Adrenal gland (tissue), 12 donors: ENCODE data around the gene GATC. TPM values are rescaled to one million over a fixed set of nuclear protein-coding genes. Genes with fewer than 3 reads are reported as not detected.

ENCODE experiments used
- DNase-seq, 7 donors: peaks; one replicate each; pipeline ENCODE4 v3.0.0-alpha.2; 2019 to 2020
- H3K27ac ChIP-seq, 5 donors: fragments of 200-600 bp; sonication (generic) in 4 of 5; 1 replicate in 3 of 5; 2 replicates in 2 of 5; pipeline versions ENCODE4 v1.5.1 to v1.8.0; 2016 to 2020; ENCODE audit warnings: mild to moderate bottlenecking in 1 of 5
- H3K27me3 ChIP-seq: fragments of 200-600 bp; 2 replicates; pipeline ENCODE4 v1.8.0; 2021
- H3K36me3 ChIP-seq, 2 donors: fragments of 200-600 bp; replicated peaks in 1 of 2; 1 replicate in 1 of 2; 2 replicates in 1 of 2; pipeline versions ENCODE4 v1.5.1 to v1.8.0; 2018 to 2022
- H3K4me1 ChIP-seq, 2 donors: fragments of 200-600 bp; replicated peaks in 1 of 2; 1 replicate in 1 of 2; 2 replicates in 1 of 2; pipeline versions ENCODE4 v1.5.1 to v1.8.0; 2018 to 2021
- H3K4me3 ChIP-seq, 4 donors: fragments of 200-600 bp; sonication (generic) in 3 of 4; one replicate each; pipeline ENCODE4 v1.5.1; 2016 to 2018
- H3K9me3 ChIP-seq, 3 donors: fragments of 200-600 bp; sonication (generic) in 1 of 3; replicated peaks in 1 of 3; 1 replicate in 2 of 3; 2 replicates in 1 of 3; pipeline versions ENCODE4 v1.5.1 to v1.8.0; 2016 to 2021
- CTCF ChIP-seq, 6 experiments: fragments of 450-650 bp in 4 of 6; fragments of 200-600 bp in 2 of 6; sonication (generic) in 1 of 6; IDR thresholded peaks; 1 replicate in 5 of 6; 2 replicates in 1 of 6; pipeline versions ENCODE4 v1.5.1 to v1.8.0; 2016 to 2021; ENCODE audit warnings: antibody characterized with exemption in 6 of 6, mild to moderate bottlenecking in 2 of 6, moderate library complexity in 1 of 6
- POLR2A ChIP-seq, 2 donors: fragments of 450-650 bp; IDR thresholded peaks; one replicate each; pipeline ENCODE4 v1.6.1; 2017; ENCODE audit warnings: antibody characterized with exemption in 2 of 2, mild to moderate bottlenecking in 2 of 2, moderate library complexity in 1 of 2
- WGBS, 4 donors: extraction: QIAGEN DNeasy Blood & Tissue Kit in 2 of 4; methylation state at CpG; one replicate each; pipeline versions ENCODE4 v1.1.5 to v1.1.7; 2013 to 2017; 5-methylcytosine and 5-hydroxymethylcytosine counted together
- intact Hi-C, 2 donors: fragments of 100-400 bp; cut with DNase I; formaldehyde crosslinking; loops; one replicate each; pipeline versions ENCODE4 v1.14.1 to v1.15.0; 2022 to 2023
- polyA plus RNA-seq, 3 donors: library from polyadenylated mRNA; stranded (reverse); fragments of 200-250 nt in 2 of 3; fragments of 350-450 nt in 1 of 3; fragmentation: Illumina TruSeq in 1 of 3; extraction: RNeasy Lipid Tissue Mini Kit (QIAGEN cat#74804) in 1 of 3; gene quantifications; one replicate each; pipeline ENCODE4 v1.2.3, GENCODE V29; 2013 to 2014
- total RNA-seq, 9 donors: library from RNA; depleted of rRNA in 4 of 9; stranded (reverse); fragments of >200 nt in 4 of 9; fragments of 120-200 nt in 1 of 9; fragmentation: NEBNext Ultra II Directional in 1 of 9; extraction: Animal tissue kit (Norgen Biotek cat#: 25700) in 1 of 9; gene quantifications; one replicate each; pipeline versions ENCODE4 v1.1.0 to v1.2.4, GENCODE V29; 2013 to 2023
- donor health status: healthy with polysubstance abuse.
- donor health status: Bipolar disorder and iron deficiency.
- donor health status: DM: yes; HTN: yes; CAD: no.
- donor health status: DM: no; HTN: no; CAD: no.
- donor health status: DM: no; HTN: no; CAD: no.
- donor health status: DM: yes; HTN: yes; CAD: no.

The GATC gene
- total and polyA plus RNA-seq, 12 donors = 9.0 to 43.6 (median 30.2) TPM

GRCh38 chr12:120473807-120474615, 27.8 kb downstream of the GATC start:
- no peak for DNase-seq
- Histone ChIP-seq H3K4me1 (peaks cover 6 to 22% of the 10 kb centered on the region in 2 donors), H3K9me3 (no peaks in the 10 kb centered on the region), H3K27ac (peak overlapping the region in 1 of 5 donors; percentile 19), H3K36me3 (no peaks in the 10 kb centered on the region), H3K27me3 (no peaks in the 10 kb centered on the region), H3K4me3 (no peak overlapping the region)
- intact Hi-C loops = no loop called here
- TF ChIP-seq POLR2A (IDR thresholded peaks at IDR 0.05) = no peak
- TF ChIP-seq CTCF (IDR thresholded peaks at IDR 0.05) = no peak
- 71 to 81% (median 78%) methylated on average over 6 of the region's 6 CpGs for WGBS, 4 donors

DNA sequence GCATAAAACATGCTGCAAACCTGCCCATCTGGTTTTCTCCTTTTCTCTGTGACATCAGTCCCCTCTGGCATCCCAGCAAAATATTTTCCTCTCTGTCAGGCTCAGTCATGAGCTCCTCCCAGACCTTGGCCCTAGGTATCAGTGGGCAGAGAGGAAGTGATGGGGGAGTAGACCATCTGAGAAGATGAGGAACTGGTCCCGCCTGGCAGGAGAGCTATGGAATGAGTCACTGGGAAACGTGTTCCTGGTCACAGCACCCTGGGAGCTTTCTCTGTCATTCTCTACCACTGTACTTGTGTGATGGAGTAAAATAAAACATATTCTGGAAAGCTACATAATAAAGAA, 28.3 kb downstream of the GATC start:
- Histone ChIP-seq H3K36me3 (no peaks in the 10 kb centered on the region), H3K9me3 (no peaks in the 10 kb centered on the region), H3K27ac (peak overlapping the region in 1 of 5 donors; percentile 19), H3K4me1 (peaks cover 6 to 22% of the 10 kb centered on the region in 2 donors), H3K4me3 (no peak overlapping the region), H3K27me3 (no peaks in the 10 kb centered on the region)
- peak; percentile 42 to 78 (median 52) for DNase-seq
- TF ChIP-seq POLR2A (IDR thresholded peaks at IDR 0.05) (no peak), CTCF (IDR thresholded peaks at IDR 0.05) (no peak)
- 4 to 29% (median 15%) methylated on average over 2 of the region's 2 CpGs for WGBS, 4 donors
- intact Hi-C loops = no loop called here

- Histone ChIP-seq H3K27me3 (no peaks in the 10 kb centered on the region), H3K4me1 (peaks cover under 1 to 16% of the 10 kb centered on the region in 2 donors), H3K9me3 (no peaks in the 10 kb centered on the region), H3K36me3 (no peaks in the 10 kb centered on the region), H3K4me3 (no peak overlapping the region), H3K27ac (no peak overlapping the region)
- TF ChIP-seq CTCF (IDR thresholded peaks at IDR 0.05) (no peak), POLR2A (IDR thresholded peaks at IDR 0.05) (no peak)
- no peak for DNase-seq
- intact Hi-C loops = no loop called here
- WGBS, 4 donors = 95 to 100% (median 98%) methylated on average over 1 of the region's 1 CpG
Observed at GRCh38 chr12:120475643-120476042, 29.4 kb downstream of the GATC start.

DNA sequence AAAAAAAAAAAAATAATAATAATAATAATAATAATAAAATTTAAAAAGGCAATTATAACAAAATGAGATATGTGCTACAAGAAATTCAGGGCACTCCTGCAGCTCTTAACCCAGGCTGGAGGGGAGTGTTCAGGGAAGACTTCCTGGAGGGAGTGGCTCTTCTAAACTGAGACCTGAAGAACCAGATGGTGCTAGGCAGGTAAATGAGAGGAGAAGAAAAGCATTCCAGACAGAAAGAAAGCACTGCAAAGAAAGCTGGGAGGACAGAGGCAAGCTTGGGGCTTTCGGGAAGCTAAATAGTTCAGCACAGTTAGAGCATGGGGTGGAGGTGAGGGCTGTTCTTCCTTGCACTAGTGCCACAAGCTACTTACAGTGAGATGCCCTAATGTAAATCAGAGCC, 33.2 kb downstream of the GATC start:
- peaks cover 0 to 5% of the 10 kb centered on the region in 2 donors for H3K4me1 ChIP-seq
- TF ChIP-seq POLR2A (IDR thresholded peaks at IDR 0.05) (no peak), CTCF (IDR thresholded peaks at IDR 0.05) (no peak)
- no peak overlapping the region for H3K27ac ChIP-seq
- no peak overlapping the region for H3K4me3 ChIP-seq
- intact Hi-C loops = no loop called here
- no peaks in the 10 kb centered on the region for H3K9me3 ChIP-seq
- DNase-seq = no peak
- no peaks in the 10 kb centered on the region for H3K27me3 ChIP-seq
- WGBS, 4 donors = 83 to 100% (median 96%) methylated on average over 1 of the region's 1 CpG
- H3K36me3 ChIP-seq = no peaks in the 10 kb centered on the region
